ENCODE measurements around the gene LAMP2.
"Not testable (repeated sequence)": the region's sequence is repeated elsewhere in the genome, so short reads cannot be mapped to it uniquely, and the experiment has no call there.

Gene LAMP2

DNA sequence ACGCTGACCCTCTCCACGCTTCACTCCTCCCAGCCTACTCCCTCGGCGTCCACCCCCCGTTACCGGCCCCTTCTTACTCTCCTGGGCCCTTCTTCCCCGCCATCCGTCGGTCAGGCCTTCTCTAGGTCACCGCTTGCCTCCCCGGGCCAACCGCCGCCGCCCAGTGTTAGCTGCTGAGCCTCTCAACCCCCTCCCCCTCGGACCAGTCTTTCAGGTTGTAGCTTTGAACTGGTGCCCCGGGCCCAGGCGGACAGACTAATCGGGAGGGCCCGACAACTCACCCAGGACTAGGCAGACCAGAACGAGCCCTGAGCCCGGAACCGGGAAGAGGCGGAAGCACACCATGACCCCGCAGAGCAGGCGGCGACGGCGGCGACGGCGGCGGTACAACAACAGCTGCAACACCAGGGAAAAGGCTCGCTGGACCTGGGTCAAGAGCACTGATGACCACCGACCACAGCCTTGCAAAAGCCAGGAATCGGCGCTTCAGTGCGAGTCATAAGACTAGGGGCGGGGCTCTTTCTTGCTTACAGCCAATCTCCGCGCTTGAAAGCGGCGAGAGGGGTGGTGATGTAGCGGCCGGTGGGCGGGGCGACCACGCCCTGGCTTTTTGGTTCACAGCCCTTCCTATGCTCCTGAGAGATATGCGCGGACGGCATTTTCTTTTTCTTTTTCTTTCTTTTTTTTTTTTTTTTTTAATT is at the start of gene LAMP2:
Gene LAMP2, minus strand, starts transcription at position 472 of the 701 bp plus-strand sequence. Its CDS starts 127 bp downstream, at position 345.
- FAIRE-seq = no peak
- peak; percentile 58 for DNase-seq (ENCODE audit: insufficient read length, low spot score)
- TF ChIP-seq POLR2A (IDR thresholded peaks at IDR 0.05; ENCODE audit: low read depth, low read length) = peak; percentile 84

DNA sequence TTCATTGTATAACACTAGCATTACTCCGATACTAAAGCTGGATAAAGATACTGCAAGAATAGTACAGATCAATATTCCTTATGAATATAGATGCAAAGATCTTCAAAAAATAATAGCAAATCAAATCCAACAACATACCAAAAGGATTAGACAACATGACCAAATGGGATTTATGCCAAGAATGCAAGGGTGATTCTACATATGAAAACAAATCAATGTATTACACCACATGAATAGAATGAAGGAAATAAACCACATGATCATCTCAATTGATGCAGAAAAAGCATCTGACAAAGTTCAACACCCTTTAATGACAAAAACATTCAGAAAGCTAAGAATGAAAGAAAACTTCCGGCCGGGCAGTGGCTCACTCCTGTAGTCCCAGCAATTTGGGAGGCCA is 48.8 kb upstream of the LAMP2 start:
- FAIRE-seq = peak; percentile 36
- peak; percentile 5 for DNase-seq (ENCODE audit: insufficient read length, low spot score)

DNA sequence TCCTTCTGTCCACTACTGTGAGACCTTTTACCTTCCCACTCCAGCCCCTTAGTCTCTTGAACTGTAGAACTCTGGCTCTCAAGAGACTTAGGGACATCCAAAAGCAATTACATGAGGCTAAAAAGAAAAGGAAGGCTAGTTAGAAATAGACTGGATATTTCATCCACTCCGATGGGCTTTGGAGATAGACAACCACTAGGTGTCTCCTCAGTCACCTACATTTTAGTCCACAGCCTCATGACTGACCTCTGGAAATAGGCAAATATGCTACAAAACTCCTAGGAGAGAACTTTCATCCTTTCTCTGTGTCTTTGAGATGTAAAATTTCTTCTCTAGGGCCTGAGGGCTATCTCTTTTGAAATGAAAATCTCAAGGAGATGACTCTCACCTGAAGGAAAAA is 45.1 kb upstream of the LAMP2 start:
- DNase-seq (ENCODE audit: insufficient read length, low spot score) (no peak), FAIRE-seq (no peak)
- no peak for TF ChIP-seq POLR2A (IDR thresholded peaks at IDR 0.05; ENCODE audit: low read depth, low read length)

More for the DNA sequence above, 48.8 kb upstream of the LAMP2 start:
- TF ChIP-seq POLR2A (IDR thresholded peaks at IDR 0.05; ENCODE audit: low read depth, low read length) = no peak

DNA sequence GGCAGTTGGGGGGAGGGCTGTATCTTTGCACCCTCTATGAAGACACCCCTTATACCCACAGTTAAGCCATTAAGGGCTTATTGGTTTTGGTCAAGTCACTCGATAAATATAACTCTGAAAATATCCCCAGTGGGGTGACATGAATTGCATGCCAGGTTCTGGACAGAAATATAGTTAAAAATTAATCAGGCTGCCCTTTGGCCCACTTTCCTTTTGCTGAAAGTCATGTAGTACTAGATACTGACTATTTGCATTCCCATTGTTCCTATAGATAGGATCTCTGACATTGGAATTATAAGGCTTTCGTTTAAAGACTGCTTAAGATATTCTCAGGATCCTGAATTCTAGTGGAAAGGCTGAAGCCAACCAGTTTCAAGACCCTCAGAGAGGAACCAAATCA is 43.5 kb upstream of the LAMP2 start:
- DNase-seq (ENCODE audit: insufficient read length, low spot score) (no peak), FAIRE-seq (no peak)
- TF ChIP-seq POLR2A (IDR thresholded peaks at IDR 0.05; ENCODE audit: low read depth, low read length) = no peak

DNA sequence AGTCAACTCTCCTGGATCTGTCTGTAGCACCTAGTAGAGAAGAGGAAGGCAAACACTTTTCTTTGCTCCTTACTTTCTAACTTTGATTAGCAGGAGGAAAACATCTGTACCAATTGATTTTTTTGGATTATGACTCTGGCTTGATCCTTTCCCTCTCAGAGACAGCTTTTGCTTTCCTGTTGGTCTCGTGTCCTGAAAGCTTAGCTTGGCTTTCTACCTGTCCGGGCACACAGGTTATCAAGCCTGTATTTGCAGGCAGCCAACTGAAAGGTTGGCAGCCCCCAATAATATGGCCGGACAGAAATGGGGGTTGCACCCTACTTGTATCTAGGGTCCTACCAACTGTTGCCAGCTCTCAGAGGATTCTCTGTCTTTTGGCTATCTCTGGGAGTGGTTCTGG is 43.1 kb upstream of the LAMP2 start:
- no peak for FAIRE-seq
- no peak for DNase-seq (ENCODE audit: insufficient read length, low spot score)
- TF ChIP-seq POLR2A (IDR thresholded peaks at IDR 0.05; ENCODE audit: low read depth, low read length) = no peak

DNA sequence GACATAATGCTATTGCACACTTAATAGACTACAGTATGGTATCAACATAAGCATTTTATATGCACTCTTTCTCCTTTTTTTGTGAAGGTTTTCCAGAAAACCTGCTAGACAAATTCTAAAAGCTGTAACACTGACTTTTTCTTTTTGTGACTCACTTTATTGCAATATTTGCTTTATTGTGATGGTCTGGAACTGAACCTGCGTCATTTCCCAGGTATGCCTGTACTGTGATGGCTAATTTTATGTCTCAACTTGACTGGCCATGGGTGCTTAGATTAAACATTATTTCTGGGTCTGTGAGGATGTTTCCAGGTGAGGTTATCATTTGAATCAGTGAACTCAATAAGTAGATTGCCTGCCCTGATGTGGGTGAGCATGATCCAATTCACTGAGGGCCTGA is 35.5 kb upstream of the LAMP2 start:
- TF ChIP-seq POLR2A (IDR thresholded peaks at IDR 0.05; ENCODE audit: low read depth, low read length) = no peak
- DNase-seq (ENCODE audit: insufficient read length, low spot score) = no peak
- no peak for FAIRE-seq

DNA sequence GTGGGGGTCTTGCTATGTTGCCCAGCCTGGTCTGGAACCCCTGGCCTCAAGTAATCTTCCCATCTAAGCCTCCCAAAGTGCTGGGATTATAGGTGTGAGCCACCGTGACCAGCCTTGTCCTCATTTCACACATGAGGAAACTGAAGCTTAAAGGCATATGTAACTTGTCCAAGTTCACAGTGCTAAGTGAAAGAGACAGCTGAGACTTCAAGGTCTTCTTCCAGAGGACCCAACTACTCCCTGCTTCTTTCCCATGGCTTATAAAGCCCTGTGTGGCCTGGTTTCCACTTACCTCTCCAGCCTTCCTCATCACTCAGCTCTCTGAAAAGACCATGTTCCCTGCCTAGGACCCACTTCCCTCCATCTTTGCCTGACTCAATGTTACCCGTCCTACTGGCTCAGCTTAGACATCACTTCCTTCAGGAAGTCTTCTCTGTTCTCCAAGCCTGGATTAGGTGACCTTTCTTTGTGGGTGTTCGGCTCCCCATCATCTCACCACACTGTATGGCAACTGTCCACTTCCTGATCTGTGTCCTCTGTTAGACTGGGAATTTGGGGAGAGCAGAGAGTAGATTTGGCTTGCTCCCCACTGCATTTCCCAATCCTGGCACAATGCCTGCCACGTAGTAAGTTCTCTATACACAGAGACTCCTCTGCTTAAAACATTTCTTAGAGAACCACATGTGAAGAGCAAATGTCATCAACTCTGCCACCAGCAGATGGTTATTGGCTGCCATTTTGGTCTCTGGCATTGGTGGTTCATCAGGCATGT is 30.4 kb upstream of the LAMP2 start:
- no peak for FAIRE-seq
- no peak for TF ChIP-seq POLR2A (IDR thresholded peaks at IDR 0.05; ENCODE audit: low read depth, low read length)
- no peak for DNase-seq (ENCODE audit: insufficient read length, low spot score)

DNA sequence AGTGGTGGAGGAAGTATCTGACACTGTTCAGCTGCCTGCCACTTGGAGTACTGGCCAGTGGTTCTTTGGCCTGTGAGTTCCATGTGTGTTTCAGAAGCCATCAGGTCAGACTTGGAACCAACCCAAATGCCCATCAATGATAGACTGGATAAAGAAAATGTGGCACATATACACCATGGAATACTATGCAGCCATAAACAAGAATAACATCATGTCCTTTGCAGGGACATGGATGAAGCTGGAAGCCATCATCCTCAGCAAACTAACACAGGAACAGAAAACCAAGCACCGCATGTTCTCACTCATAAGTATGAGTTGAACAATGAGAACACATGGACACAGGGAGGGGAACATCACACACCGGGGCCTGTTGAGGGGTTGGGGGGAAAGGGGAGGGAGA is 21.0 kb upstream of the LAMP2 start:
- not testable (repeated sequence) for FAIRE-seq; DNase-seq (ENCODE audit: insufficient read length, low spot score)

DNA sequence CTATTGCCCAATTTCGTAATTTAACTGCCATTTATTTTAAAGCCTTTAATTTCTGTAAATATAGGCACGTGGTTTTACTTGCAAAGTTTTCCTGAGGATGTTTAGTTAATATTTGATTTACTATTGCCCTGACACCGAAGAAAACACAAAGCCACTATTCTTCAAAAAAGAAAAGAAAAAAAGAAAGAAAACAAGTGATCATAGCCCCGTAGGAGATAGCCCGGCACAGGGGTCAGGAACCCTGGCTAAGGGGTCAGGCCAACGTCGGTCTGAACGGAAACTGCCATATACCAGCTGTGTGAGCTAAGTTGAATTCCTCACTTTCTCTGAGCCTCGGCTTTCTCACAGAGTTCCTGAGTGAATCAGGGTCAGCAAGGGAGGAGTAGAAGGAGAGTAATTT is 17.7 kb upstream of the LAMP2 start:
- FAIRE-seq = no peak
- no peak for TF ChIP-seq POLR2A (IDR thresholded peaks at IDR 0.05; ENCODE audit: low read depth, low read length)
- DNase-seq (ENCODE audit: insufficient read length, low spot score) = no peak

DNA sequence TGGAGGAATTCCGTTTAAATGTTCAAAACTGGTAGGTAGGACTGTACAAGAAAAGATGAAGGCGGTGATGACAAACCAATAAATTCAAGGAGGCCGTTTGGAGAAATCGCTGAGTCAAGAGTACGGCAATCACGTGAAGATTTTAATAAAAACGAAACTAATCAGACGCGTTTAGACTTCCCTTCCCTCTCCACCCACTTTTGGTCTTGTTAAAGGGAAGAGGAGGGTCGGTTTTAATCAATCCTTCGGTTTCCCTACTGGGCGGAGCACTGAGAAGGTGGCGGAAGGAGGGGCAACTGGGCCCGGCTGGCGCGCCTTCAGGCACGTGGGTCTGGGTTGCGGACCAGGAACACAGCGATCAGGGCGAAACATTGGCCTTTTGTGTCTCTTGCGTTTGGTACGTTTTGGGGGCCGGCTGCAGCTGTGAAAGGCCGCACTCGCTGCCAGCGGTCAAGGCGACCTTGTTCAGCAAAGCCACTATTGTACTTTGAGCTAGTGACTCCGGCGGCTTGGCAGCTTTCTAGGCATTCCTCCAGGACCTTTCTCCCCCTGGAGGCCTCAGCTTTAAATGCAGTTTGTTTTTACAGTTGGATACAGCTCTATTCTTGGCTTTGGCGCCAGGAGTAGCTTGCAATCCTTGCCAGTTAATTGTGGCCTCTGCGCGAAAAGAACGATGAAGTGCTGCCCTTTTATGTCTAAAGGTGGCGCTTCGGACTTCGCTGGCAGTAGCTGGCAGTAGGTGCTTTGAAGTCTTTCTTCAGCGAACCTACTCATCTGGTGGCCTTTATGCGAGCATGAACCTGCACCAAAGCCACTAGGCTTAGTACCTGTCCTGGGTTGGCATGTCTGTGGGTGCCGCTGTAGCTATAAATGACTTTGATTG is 16.8 kb upstream of the LAMP2 start:
- DNase-seq (ENCODE audit: insufficient read length, low spot score) (peak; percentile 49), FAIRE-seq (peak; percentile 90)

DNA sequence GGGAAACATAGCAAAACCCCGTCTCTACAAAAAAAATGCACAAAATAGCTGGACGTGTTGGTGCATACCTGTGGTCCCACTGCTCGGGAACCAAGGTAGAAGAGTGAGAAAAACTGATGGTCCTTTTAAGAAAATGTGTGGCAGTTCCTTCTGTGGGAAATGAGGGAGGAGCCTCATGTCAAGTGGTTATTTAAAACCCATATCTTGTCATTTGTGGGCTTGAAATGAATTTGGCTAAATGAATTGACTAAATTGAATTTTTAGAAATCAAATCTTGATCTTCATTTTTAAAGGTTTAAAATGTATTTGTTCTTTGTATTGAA is 16.2 kb upstream of the LAMP2 start:
- no peak for DNase-seq (ENCODE audit: insufficient read length, low spot score)
- FAIRE-seq = no peak
- TF ChIP-seq POLR2A (IDR thresholded peaks at IDR 0.05; ENCODE audit: low read depth, low read length) = no peak

More for the DNA sequence above, 16.8 kb upstream of the LAMP2 start:
- no peak for TF ChIP-seq POLR2A (IDR thresholded peaks at IDR 0.05; ENCODE audit: low read depth, low read length)

DNA sequence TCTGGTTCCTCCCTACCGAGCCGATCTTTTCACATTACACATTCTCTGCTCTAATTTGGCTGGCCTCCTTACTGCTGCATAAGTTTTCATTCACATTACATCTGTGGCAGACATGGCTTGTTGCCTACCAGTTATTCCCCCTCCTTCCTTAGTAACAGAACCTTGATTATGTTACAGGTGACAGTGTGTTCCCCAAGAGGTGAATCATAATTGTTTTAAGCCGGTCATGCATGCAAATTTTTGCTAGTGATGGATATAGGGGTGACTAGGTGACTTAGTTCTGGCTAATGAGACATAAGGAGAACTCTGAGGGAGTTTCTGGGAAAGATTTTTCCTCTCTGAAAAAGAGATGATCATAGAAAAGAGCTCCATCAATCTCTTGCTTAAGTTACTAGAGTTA is 8.4 kb upstream of the LAMP2 start:
- DNase-seq (ENCODE audit: insufficient read length, low spot score) (no peak), FAIRE-seq (no peak)
- TF ChIP-seq POLR2A (IDR thresholded peaks at IDR 0.05; ENCODE audit: low read depth, low read length) = no peak

DNA sequence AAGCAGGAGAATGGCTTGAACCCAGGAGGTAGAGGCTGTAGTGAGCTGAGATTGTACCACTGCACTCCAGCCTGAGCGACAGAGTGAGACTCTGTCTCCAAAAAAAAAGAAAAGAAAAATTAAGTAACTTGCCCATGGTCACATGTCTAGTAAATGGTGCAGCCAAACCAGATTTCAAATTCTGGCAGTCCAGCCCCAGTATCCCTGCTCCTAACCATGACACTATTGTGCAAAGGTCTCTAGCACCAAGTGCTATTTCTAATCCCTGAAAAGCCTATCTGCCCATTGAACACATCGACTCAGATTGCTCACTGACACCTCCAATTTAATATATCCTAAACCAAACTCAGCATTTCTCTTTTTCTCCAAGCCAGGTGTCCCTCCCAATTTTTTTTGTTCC is 7.6 kb upstream of the LAMP2 start:
- no peak for TF ChIP-seq POLR2A (IDR thresholded peaks at IDR 0.05; ENCODE audit: low read depth, low read length)
- no peak for DNase-seq (ENCODE audit: insufficient read length, low spot score)
- FAIRE-seq = no peak

DNA sequence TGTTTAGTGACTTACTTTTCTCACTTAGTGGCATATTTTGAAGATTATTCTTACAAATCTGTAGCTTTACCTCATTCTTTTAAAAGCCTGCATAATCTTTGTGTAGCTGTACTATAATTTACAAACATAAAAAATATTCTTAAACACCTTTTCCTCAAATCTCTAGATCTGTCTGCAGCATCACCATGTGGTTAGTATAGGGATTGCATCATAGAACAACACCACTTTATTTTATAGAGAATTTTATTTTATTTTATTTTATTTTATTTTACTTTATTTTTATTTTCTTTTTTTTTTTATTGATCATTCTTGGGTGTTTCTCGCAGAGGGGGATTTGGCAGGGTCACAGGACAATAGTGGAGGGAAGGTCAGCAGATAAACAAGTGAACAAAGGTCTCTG is 6.4 kb upstream of the LAMP2 start:
- DNase-seq (ENCODE audit: insufficient read length, low spot score); FAIRE-seq: not testable (repeated sequence)
